T-helper 2 cell treated with Interferon-gamma antibody and Interleukin-4, amounts not matched to agents 100 ng/mL and 5 ng/mL, for 36 hours (primary cell): ENCODE results near the gene ZNF609. TPM values are rescaled to one million over a fixed set of nuclear protein-coding genes. Genes with fewer than 3 reads are reported as not detected.
"Not testable (repeated sequence)": the region's sequence is repeated elsewhere in the genome, so short reads cannot be mapped to it uniquely, and the experiment has no call there.

Source experiments
- intact Hi-C: fragments of 100-400 bp; cut with micrococcal nuclease; formaldehyde crosslinking; loops from one replicate; pipeline ENCODE4 v1.15.1; 2023
- total RNA-seq: library from RNA; stranded (reverse); gene quantifications from 2 replicates; pipeline ENCODE4 v1.2.3, GENCODE V29; 2022

ZNF609 gene
- total RNA-seq, 1 donor from 2014 or later, result 46.5 TPM

DNA sequence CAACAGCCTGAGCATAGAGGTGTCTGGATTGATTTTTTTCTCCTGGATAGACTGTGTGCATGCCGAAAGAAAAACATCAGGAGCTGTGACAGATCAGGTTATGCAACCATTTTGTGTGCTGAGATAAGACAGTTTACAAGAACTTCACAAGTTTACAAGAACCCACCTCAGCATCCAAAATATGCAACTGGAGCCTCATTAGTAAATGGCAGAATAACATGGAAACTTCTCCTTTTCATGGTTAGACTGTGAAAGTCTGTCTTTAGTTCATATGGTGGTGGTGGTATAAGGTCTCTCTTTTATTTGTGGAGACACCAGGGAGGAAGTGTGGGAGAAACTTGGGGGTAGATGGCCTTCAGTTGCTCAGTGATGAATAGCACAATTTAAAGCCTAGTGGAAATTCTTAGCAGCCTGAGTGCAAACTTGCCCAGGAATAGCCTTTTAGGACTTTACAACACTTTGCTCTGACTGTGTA is 3.7 kb upstream of the ZNF609 start:
- intact Hi-C loops, result no loop called here

DNA sequence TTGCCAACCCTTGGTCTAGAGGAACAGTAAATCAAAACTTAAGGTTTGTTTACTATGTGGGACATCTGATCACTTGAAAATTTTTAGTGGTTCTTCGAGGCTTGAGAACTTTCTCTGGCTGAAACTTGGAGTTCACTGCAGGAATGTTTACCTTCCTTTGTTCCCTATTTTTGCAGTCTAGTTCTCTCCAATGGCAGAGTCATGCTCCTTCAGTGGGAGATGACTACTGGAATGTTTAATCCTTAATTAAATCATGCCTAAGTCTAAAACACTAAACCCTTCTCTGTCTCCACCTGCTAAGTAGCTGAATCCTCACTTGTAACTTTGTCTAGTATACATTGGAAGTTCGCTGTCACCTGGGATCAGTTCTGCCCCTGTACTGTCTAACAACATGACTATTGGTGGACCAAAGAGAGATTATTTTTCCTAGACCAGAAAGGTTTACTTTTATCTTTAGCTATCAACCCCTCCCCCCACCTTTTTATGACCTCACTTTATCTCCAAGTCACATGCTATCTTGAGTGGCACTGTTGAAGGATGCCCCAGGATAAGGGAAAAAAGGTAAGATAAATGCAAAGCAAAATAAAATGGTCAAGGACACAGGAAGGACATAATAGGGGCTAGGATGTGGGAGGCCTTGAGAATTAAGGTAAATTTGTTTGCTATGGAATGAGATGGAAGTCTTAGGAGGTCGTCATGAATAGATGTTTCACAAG is 1.2 kb upstream of the ZNF609 start:
- intact Hi-C loops, result no loop called here

DNA sequence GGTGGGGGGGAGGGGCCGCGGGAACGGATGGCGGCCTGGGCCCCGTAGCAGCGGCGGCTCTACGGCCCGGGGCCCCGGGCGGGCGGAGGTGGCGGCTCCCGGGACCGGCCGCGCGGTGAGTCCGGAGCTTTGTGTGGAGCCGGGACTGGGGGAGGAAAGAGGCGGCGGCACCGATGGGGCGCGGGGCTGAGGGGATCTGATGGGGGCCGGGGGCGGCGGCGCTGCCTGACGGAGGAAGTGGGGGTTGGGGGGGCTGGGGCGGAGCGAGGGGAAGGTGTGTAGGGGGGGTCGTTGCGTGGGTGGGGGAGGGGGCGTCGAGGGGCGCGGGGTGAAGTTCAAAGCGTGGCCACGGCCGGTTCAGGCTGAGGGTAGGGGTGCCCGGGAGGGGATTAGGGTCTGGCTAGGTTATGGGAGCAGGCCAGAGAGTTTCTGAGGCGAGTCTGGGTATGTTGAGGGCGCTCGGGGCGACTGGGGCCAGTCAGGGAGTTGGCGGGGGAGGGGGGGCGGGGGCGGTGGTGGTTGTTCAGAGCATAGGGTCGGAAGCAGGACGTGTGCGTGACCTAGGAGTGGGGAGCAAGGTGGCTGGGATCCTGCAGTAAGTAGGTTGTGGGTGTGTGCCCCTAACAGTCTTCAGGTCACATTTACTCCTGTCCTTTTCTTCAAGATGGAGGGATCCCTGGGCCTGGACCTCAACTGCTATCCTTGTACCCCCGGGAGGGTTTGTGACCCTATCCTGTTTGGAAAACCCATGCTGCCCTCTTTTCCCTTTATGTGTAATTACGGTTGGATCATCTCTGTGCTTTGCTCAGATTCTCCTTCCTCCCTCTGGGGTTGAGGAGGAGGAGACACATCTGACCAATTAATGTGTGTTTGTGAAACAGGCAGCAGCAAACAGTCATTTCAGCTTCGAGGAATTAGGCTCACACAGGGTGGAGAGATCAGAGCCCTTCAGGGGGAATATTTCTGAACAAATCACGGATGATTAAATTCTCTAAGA is 644 bp downstream of the ZNF609 start:
- intact Hi-C loops, result loop anchor here (1.0 kb wide), 1 partner anchor 74 kb away; the partner anchor contains the start of gene TRIP4

DNA sequence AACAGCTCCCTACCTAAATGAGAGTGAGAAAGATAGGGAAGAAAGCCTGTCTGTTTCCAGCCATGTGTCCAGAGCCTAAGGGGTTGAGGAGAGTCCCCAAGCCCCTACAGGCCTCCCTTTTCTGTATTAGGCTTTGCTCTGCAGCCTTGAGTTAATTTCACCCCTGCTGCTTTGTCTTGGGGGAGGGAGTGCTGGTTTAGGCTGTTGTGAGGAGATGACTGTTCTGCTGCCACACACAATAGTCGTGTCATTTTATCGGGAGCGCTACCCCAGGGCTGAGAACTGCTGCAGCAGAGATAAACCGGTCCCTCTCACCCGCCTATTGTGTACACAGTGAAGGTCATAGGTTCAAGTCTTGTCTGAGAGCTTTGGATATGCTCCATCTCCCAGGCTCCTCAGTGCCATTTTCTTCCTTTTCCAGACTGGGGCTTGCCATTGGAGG is 1.4 kb downstream of the ZNF609 start:
- intact Hi-C loops, result no loop called here

DNA sequence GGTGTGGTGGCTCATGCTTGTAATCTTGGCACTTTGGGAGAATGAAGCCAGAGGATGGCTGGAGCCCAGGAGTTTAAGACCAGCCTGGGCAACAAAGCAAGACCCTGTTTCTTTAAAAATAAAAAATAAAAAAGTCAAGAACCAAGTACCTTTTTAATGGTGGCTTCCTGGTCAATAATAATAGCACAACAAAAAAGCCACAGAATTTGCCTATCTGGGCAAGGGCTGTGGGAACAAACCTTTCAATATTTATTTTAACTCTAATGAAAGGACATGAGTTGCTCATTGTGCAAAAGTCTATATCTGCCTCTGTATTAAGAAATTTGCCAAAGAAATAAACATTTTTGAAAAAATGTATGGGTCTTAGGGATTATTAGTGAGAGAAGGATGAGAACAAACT is 2.1 kb downstream of the ZNF609 start:
- intact Hi-C loops, result no loop called here

DNA sequence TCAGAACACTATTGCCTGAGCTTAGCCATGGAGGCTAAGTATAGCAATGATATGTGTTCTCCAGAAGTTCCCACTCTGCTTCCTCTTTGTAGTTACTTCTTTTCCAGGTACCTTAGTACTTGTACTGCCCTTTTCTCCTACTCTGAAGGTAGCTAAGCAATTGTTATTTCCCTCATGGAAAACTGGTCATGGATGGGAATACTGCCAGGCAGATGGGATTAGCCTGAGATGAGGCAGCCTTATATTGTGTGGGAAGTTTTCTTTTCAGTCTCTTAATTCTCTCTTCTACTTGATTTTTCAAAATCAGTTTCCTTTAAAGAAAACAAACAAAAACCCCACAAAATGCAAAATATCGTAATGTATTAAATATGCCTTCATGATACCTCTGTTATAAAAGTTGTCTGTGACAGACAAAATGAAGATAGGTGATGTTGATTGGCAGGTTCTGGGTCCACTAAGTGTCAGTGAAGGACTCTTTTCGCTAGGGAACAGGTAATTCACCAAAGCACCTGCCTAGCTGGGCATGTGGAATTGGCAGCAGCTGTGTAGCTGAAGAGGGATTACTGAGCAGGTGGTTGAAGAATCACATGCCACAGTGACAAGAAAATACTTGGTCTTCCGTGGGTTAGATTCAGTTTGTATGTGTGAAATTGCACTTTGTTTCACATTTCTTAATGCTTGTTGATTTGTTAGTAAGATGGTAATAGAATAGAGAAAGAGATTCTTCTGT is 4.1 kb downstream of the ZNF609 start:
- intact Hi-C loops, result no loop called here

DNA sequence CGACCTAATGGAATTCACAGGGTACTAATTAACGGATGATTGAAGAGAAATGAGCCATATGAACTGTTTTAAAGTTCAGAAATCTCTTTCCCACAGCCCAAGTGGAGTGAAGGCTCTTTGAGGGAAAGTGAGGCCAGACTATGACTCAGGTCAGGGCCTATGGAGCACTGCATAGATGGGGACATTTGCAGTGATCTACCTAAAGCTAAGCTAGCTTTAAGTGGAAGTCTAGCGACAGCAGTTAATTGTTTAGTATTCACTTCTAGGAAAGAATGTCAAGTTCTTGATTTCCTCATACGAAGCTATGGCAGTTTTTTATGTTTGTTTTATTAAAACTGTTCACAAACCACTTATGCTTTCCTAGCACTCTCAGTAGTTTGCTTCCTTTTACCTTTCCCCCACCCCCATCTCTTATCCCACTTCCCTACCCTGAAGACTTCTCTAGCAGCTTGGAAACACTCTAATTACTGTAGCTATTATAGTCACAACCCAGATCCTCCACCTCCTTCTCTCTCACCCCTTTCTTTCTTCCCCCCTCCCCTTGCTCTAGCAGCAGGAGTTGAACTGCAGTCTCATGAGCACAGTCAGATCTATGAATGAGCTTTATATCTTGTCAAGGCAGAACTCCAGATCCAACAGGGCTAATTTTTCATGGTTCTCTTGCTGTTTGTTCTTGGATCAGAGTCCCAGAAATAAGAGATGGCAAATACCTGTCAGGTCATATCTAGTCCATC is 6.2 kb downstream of the ZNF609 start:
- intact Hi-C loops, result no loop called here

DNA sequence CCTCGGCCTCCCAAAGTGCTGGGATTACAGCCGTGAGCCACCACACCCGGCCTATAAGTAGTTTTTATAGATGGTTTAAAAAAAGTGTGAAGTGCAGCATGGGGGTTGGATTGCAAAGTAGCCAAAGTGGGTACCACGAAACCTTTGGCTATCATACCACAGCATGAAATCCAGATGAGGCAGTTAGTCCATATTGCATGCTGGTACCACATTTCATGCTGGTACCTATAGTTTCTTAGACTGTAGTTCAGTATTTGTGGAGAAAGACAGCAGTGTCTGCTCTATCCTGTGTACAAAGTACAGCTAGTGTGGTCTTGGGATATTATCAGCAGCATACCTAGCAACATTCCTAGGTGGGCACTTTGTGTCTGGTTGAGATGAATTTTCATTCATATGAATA is 11.8 kb downstream of the ZNF609 start:
- intact Hi-C loops, result no loop called here

DNA sequence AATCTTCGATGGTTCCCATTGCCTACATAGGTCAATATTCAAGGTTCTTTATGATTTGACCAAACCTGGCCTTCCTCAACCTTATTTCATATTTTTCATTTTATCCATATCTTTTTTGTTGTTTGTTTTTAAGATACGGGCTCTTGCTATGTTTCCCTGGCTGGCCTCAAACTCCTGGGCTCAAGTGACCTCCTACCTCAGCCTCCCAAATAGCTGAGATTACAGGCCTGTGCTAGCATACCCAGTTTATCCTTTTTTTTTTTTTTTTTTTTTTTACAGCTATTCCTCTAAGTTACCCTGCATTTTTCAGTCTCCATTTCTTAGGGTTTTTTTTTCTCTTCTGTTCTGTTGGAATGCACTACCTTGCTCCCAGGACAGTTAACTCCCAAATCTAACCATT is 14.5 kb downstream of the ZNF609 start:
- intact Hi-C loops, result no loop called here

DNA sequence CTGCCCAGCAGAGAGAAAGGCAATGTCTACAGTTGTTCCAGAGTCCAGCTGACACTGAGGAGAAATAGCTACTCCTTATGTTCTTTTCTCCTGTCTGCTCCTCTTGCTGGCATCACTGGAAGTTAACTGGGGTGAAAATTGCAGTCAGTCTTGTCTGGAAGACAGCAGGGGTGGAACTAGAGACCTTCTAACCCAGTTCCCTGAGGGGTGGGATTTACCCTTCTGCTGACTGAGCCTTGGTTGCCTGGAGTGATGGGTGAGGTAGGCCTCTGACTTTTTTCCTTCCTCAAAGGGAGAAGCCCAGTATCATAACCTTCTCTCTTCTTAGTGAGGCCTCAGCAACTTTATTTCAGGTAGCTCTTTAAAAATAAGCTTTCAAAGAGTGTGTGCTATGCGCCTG is 16.2 kb downstream of the ZNF609 start:
- intact Hi-C loops, result no loop called here

DNA sequence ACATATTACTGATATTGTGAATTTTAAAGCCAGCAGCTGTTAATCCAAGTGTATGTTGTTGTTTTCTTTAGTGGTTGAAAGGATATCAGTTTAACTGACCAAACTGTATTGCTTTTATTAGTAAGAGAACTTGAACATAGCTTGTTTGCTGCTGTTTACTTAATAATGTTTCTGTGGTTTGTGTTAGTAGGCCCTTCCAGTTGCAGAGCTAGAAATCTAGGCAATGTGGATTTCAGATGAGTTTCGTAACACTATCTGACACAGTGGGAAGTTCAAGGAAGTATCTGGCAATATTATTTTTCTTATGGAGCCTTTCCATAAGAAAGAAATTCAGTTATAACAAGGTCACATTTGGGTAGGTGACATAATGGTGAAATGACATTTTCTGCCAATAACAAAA is 18.5 kb downstream of the ZNF609 start:
- intact Hi-C loops, result no loop called here

DNA sequence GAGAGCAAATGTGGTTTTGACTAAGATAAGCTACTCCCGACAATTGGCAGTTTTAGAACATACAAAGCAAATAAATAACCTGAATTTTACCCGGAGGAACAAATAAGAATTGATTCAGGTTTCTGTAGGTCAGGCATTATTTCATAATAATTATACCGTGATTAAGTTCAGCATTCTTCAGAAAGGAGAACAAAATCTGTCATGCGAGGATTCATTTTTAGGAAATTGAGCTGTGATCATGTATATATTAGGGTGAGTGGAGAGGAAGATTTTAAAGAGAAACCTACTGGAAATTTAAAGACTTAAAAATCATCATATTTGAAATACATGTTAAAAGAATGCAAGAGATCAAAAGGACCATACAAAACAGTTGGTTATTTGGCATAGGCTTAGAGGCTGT is 20.5 kb downstream of the ZNF609 start:
- intact Hi-C loops, result no loop called here

DNA sequence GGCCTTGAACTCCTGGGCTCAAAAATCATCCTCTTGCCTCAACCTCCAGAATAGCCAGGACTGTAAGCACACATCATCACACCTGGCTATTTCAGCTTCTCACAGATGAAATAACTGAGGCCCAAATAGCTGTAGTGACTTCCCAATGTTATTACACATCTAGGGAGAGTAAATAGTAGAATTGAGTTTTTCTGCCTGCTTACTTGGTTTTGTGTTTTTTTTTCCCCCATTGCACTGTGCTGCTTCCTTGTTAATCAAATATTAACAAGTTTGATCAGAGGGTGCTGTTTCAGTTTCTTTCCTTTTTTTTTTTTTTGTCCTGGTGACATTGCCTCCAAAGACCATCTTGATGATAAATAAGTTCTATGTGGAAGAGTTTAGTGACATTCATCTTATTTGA is 23.4 kb downstream of the ZNF609 start:
- intact Hi-C loops, result no loop called here

DNA sequence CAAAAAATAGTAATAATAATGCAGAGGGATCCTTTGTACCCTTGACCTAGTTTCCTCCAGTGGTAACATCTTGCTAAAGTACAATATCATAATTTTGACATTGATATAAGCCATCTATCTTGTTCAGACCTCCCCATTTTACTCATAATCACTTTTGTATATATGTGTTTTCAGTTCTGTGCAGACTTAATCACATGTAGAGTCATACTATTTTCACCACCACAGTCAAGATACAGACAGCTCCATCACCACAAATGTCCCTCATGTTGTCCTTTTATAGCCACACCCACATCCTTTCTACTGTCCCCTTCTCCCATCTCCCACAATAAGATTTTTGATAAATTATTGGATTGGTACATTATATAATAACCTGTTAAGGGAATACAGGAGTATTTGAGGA is 25.4 kb downstream of the ZNF609 start:
- intact Hi-C loops, result no loop called here

DNA sequence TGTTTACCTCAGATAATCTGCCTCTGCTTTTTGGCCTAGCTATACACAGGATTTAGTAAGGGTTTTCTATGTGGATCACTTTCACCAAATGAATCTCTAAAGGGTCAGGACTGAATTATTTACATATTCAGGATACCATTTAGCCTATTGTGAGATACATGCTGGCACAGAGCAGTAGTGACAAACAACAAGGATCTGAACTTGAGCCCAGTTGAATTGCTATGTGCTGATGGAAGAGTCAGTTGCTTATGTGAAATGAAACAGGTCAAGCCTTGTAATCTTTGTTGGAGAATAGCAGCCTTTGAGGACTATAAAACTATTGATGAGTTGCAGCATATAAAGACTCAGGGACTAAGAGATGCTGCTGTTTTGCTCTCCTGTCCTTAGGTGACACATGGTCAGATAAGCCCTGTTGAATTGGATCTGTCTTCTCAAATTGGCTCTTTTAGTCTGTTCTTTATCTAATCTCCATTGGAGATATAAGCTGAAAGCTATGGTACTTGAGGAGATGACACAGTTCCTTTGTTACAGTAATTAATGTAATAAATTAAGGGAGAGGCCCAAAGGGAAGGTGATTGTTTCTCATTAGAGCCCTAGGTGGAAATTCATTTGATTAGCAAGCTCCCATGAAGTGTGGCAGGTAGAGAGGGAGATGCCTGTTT is 30.4 kb downstream of the ZNF609 start:
- intact Hi-C loops, result no loop called here

DNA sequence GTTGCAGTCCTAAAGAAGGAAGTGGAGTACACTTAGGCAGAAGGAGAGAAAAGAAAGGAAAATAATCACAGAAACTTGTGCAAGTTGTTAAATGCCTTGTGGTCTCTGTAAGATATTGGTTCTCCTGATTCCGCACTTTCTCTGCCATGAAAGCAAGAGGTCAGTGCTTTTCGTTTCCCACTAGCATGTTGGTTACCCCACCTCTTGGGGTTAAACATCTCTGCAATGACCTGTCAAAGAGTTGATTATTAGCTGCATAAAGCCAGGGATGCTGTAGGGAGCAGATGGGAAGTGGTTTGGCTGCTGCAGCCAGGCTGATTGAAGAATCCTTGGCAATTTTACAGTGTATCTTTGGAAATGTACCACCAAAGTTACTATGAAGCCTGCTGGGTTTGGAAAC is 33.3 kb downstream of the ZNF609 start:
- intact Hi-C loops, result no loop called here

DNA sequence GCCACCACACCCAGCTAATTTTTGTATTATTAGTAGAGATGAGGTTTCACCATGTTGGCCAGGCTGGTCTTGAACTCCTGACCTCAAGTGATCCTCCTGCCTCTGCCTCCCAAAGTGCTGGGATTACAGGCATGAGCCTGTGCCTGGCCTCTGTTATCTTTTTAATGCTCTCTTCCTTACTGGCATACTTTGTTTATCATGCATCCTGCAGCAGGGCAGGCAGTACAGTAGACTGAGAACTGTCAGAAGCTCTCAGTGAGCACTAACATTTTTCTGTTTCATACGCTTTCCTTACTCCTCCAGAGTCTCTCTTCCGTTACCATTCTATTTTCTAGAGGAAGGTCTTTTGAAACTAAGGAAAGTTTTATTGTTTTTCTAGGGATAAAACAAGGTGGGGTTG is 35.6 kb downstream of the ZNF609 start:
- intact Hi-C loops, result not testable (repeated sequence)

DNA sequence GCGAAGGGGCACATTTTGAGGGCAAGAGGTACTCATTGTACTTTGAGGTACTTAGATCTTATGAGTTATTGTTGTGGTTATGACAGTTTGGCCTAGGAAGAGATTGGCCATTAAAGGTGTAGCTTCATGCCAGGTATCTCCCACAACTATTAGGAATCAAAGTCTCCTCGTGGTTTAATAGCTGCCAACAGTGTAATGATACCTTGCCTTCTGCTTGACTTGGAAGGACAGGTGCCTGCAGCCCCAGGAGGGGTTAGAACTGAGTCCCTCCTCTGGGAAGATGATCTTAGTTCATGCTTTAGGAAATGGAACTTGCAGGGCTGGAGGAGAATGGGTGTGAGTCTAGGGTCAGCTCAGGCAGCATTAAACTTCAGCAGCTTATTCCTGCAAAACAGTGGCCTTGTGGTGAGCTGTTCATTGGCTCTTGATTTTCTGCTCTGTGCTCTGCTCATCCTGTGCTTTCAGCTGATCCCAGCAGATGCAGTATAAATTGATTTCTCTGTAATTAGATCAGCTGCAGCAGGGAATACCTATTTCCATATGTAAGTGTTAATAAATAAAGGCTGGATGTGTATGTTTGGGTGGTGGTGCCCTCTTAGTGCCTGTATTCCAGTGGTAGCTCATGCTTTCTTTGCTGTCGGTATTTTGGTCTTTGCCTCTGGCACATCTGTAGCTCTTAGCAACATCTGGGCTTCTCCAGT is 40.5 kb downstream of the ZNF609 start:
- intact Hi-C loops, result no loop called here

DNA sequence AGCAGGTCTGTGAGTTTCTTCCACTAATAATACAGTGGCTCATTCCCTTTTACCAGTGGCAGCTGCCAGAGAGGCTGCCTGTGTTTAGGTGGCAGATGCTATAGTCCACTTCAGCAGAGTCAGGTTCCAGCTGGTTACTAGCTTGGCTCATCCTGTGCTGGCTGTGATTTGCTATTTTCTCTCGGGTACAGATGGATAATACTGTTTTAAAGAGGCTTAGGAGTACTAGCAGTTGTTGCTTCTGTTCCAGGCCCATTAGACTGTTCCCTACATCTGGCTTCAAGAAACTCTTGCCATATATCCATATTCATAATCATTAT is 41.0 kb downstream of the ZNF609 start:
- intact Hi-C loops, result no loop called here

DNA sequence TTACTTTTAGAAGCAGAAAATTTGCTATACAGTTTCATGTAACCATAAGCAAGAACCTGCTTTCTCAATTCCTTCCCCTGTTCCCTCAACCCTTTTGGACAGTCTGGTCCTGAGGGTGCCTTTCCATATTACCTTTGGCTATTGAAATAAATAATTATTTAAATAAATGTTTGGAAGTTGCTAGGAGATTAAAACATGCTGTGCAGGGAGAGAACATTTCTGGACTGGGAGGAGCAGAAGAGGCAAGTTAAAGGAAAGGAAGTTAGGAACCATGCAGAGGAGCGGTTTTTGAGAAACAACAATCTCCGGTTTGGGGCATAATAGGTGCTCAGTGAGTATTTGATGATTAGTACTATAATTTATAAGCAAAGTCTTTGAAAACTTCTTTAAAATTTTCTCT is 41.8 kb downstream of the ZNF609 start:
- intact Hi-C loops, result no loop called here
